Body of pancreas (tissue), 4 donors: Measurements from ENCODE around the gene ARF6.

Experiments used
- POLR2A ChIP-seq, 3 donors: fragments of 450-650 bp; IDR thresholded peaks; one replicate each; pipeline ENCODE4 v1.6.1; 2016; ENCODE audit warnings: antibody characterized with exemption in 3 of 3, mild to moderate bottlenecking in 2 of 3
- TF ChIP-seq, protein P1 (sequence below), 7 experiments: fragments of 450-650 bp in 4 of 7; fragments of 200-600 bp in 3 of 7; sonication (generic) in 3 of 7; IDR thresholded peaks; one replicate each; pipeline ENCODE4 v1.5.1; 2016 to 2019; ENCODE audit warnings: antibody characterized with exemption in 7 of 7

DNA sequence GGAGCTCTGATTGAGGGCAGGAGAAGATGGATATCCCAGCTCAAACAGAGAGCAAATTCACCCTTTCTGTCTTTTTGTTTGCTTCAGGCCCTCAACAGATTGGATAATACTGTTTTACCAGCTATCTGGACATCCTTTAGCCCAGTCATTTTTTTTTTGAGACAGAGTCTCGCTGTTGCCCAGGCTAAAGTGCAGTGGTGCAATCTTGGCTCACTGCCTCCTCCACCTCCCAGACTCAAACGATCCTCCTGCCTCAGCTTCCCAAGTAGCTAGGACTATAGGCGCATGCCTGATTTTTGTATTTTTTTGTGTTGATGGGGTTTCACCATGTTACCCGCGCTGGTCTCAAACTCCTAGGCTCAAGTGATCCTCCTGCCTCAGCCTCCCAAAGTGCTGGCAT, 40.8 kb downstream of the ARF6 start:
- TF ChIP-seq, protein P1, sequence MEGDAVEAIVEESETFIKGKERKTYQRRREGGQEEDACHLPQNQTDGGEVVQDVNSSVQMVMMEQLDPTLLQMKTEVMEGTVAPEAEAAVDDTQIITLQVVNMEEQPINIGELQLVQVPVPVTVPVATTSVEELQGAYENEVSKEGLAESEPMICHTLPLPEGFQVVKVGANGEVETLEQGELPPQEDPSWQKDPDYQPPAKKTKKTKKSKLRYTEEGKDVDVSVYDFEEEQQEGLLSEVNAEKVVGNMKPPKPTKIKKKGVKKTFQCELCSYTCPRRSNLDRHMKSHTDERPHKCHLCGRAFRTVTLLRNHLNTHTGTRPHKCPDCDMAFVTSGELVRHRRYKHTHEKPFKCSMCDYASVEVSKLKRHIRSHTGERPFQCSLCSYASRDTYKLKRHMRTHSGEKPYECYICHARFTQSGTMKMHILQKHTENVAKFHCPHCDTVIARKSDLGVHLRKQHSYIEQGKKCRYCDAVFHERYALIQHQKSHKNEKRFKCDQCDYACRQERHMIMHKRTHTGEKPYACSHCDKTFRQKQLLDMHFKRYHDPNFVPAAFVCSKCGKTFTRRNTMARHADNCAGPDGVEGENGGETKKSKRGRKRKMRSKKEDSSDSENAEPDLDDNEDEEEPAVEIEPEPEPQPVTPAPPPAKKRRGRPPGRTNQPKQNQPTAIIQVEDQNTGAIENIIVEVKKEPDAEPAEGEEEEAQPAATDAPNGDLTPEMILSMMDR (IDR thresholded peaks at IDR 0.05), result no peak
- no peak for TF ChIP-seq POLR2A (IDR thresholded peaks at IDR 0.05)
